ENCODE data around the gene NEUROD2. TPM values are rescaled to one million over a fixed set of nuclear protein-coding genes. Genes with fewer than 3 reads are reported as not detected.

The NEUROD2 gene
- total and polyA plus RNA-seq, 4 donors = not detected

DNA sequence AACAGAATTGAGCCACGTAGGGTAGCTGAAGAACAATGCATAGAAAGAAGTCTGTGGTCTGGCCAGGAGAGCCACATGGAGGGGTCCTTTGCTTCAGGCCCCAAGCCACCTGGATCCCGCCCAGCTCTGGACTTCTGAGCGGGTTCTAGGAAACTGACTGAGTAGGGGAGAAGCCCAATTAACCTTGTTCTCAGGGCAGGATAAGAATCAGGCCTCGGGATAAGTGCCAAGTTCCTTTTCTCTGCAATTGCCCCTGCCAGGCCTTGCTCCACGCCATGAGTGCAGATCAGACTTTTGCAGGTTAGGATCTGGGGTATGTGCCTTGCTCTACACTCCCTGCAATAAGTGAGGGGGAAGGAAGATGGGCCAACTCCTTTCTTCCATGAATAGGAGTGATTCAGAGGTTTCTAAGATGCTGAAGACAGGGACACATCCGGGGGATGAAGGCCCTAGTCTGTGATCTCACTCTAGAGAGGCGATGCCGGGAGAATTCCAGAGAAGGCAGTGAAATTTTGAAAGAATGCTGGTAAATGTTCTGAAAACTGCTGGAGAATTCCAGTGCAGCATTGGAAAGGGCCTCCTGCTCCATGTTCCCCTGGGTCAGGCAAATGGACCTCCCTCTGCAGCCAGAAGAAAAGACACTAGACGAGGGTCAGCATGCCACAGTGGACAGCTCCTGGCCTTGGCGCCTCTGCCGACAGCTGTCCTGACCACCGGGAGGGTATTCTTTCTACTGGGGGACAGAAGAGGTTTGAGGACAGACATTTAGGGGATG, 5.8 kb downstream of the NEUROD2 start:
- peaks cover 9 to 32% (median 22%) of the 10 kb centered on the region in 4 donors for H3K4me1 ChIP-seq (ENCODE audit: control insufficient read depth in 4 of 4, insufficient read depth in 4 of 4, low read length in 3 of 4)
- no peak overlapping the region for H3K9ac ChIP-seq (ENCODE audit: low read depth in 1 of 2, low read length in 2 of 2)
- 36% methylated on average over 12 of the region's 12 CpGs for WGBS
- no peak overlapping the region for H3K4me3 ChIP-seq (ENCODE audit: low read depth in 1 of 3, low read length in 3 of 3)
- H3K27me3 ChIP-seq (ENCODE audit: control insufficient read depth in 4 of 4, insufficient read depth in 4 of 4, low read length in 3 of 4) = peaks cover 16 to 22% (median 18%) of the 10 kb centered on the region in 4 donors
- TF ChIP-seq YY1 (IDR thresholded peaks at IDR 0.05) = no peak
- TF ChIP-seq, protein P1, sequence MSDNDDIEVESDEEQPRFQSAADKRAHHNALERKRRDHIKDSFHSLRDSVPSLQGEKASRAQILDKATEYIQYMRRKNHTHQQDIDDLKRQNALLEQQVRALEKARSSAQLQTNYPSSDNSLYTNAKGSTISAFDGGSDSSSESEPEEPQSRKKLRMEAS (IDR thresholded peaks at IDR 0.05) = no peak
- no peak for TF ChIP-seq RAD21 (IDR thresholded peaks at IDR 0.05)
- no peak for TF ChIP-seq GABPA (IDR thresholded peaks at IDR 0.05 in 1 of 2, conservative IDR thresholded peaks at IDR 0.05 in 1 of 2)
- TF ChIP-seq HNF4G (IDR thresholded peaks at IDR 0.05) = no peak
- no peak for TF ChIP-seq FOXA1 (IDR thresholded peaks at IDR 0.05)
- TF ChIP-seq NR2F2 (IDR thresholded peaks at IDR 0.05) = no peak
- TF ChIP-seq, protein P2, sequence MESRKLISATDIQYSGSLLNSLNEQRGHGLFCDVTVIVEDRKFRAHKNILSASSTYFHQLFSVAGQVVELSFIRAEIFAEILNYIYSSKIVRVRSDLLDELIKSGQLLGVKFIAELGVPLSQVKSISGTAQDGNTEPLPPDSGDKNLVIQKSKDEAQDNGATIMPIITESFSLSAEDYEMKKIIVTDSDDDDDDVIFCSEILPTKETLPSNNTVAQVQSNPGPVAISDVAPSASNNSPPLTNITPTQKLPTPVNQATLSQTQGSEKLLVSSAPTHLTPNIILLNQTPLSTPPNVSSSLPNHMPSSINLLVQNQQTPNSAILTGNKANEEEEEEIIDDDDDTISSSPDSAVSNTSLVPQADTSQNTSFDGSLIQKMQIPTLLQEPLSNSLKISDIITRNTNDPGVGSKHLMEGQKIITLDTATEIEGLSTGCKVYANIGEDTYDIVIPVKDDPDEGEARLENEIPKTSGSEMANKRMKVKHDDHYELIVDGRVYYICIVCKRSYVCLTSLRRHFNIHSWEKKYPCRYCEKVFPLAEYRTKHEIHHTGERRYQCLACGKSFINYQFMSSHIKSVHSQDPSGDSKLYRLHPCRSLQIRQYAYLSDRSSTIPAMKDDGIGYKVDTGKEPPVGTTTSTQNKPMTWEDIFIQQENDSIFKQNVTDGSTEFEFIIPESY (IDR thresholded peaks at IDR 0.05) = no peak
- no peak for TF ChIP-seq FOXA2 (IDR thresholded peaks at IDR 0.05)
- no peak for TF ChIP-seq HNF4A (conservative IDR thresholded peaks at IDR 0.05)
- TF ChIP-seq EGR1 (IDR thresholded peaks at IDR 0.05; ENCODE audit: low read depth in 2 of 2) = no peak
- no peak for TF ChIP-seq SP1 (IDR thresholded peaks at IDR 0.05)
- TF ChIP-seq JUND (IDR thresholded peaks at IDR 0.05) = no peak
- TF ChIP-seq TAF1 (conservative IDR thresholded peaks at IDR 0.05) = no peak
- TF ChIP-seq, protein P3, sequence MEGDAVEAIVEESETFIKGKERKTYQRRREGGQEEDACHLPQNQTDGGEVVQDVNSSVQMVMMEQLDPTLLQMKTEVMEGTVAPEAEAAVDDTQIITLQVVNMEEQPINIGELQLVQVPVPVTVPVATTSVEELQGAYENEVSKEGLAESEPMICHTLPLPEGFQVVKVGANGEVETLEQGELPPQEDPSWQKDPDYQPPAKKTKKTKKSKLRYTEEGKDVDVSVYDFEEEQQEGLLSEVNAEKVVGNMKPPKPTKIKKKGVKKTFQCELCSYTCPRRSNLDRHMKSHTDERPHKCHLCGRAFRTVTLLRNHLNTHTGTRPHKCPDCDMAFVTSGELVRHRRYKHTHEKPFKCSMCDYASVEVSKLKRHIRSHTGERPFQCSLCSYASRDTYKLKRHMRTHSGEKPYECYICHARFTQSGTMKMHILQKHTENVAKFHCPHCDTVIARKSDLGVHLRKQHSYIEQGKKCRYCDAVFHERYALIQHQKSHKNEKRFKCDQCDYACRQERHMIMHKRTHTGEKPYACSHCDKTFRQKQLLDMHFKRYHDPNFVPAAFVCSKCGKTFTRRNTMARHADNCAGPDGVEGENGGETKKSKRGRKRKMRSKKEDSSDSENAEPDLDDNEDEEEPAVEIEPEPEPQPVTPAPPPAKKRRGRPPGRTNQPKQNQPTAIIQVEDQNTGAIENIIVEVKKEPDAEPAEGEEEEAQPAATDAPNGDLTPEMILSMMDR (IDR thresholded peaks at IDR 0.05; ENCODE audit: low read depth, low read length, missing input control) = no peak
- TF ChIP-seq RXRA (IDR thresholded peaks at IDR 0.05) = no peak
- TF ChIP-seq, protein P4, sequence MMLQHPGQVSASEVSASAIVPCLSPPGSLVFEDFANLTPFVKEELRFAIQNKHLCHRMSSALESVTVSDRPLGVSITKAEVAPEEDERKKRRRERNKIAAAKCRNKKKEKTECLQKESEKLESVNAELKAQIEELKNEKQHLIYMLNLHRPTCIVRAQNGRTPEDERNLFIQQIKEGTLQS (IDR thresholded peaks at IDR 0.05) = no peak
- TF ChIP-seq, protein P5, sequence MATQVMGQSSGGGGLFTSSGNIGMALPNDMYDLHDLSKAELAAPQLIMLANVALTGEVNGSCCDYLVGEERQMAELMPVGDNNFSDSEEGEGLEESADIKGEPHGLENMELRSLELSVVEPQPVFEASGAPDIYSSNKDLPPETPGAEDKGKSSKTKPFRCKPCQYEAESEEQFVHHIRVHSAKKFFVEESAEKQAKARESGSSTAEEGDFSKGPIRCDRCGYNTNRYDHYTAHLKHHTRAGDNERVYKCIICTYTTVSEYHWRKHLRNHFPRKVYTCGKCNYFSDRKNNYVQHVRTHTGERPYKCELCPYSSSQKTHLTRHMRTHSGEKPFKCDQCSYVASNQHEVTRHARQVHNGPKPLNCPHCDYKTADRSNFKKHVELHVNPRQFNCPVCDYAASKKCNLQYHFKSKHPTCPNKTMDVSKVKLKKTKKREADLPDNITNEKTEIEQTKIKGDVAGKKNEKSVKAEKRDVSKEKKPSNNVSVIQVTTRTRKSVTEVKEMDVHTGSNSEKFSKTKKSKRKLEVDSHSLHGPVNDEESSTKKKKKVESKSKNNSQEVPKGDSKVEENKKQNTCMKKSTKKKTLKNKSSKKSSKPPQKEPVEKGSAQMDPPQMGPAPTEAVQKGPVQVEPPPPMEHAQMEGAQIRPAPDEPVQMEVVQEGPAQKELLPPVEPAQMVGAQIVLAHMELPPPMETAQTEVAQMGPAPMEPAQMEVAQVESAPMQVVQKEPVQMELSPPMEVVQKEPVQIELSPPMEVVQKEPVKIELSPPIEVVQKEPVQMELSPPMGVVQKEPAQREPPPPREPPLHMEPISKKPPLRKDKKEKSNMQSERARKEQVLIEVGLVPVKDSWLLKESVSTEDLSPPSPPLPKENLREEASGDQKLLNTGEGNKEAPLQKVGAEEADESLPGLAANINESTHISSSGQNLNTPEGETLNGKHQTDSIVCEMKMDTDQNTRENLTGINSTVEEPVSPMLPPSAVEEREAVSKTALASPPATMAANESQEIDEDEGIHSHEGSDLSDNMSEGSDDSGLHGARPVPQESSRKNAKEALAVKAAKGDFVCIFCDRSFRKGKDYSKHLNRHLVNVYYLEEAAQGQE (IDR thresholded peaks at IDR 0.05) = no peak
- H3K27ac ChIP-seq (ENCODE audit: low read depth in 1 of 2, low read length in 2 of 2) = no peak overlapping the region
- DNase-seq (ENCODE audit: low spot score) = no peak
- no peaks in the 10 kb centered on the region for H3K9me3 ChIP-seq (ENCODE audit: control insufficient read depth in 4 of 4, low read length in 3 of 4)
- no peaks in the 10 kb centered on the region for H3K36me3 ChIP-seq (ENCODE audit: control insufficient read depth in 4 of 4, insufficient read depth in 3 of 4, low read depth in 1 of 4, low read length in 3 of 4)

Measured in liver (tissue), 9 donors.